Activated naive CD8-positive, alpha-beta T cell treated with anti-CD3 and anti-CD28 coated beads, Interleukin-2, amount 50 U/mL, for 16 hours (primary cell): ENCODE measurements around the gene NUTM2A.
"Not testable (repeated sequence)": the region's sequence is repeated elsewhere in the genome, so short reads cannot be mapped to it uniquely, and the experiment has no call there.

Source experiments
- DNase-seq: peaks from one replicate; pipeline ENCODE4 v3.0.0-alpha.2; 2020; ENCODE audit warnings: low read depth, low spot score

NUTM2A gene

GRCh38 chr10:87225148-87225547 is at the start of gene NUTM2A:
NUTM2A (plus strand) TSS chr10:87225448; CDS start chr10:87225831, 383 bp downstream.
- DNase-seq: not testable (repeated sequence)

- not testable (repeated sequence) for DNase-seq
Observed at GRCh38 chr10:87177587-87177986, 47.7 kb upstream of the NUTM2A start.

- not testable (repeated sequence) for DNase-seq
Observed at GRCh38 chr10:87184421-87184820, 40.8 kb upstream of the NUTM2A start.

GRCh38 chr10:87186016-87186415 is 39.2 kb upstream of the NUTM2A start:
- not testable (repeated sequence) for DNase-seq

- DNase-seq: not testable (repeated sequence)
Observed at GRCh38 chr10:87187573-87187972, 37.7 kb upstream of the NUTM2A start.

- not testable (repeated sequence) for DNase-seq
Observed at GRCh38 chr10:87191841-87192240, 33.4 kb upstream of the NUTM2A start.

- DNase-seq: not testable (repeated sequence)
Observed at GRCh38 chr10:87200924-87201323, 24.3 kb upstream of the NUTM2A start.

- not testable (repeated sequence) for DNase-seq
Observed at GRCh38 chr10:87204801-87205200, 20.4 kb upstream of the NUTM2A start.

- not testable (repeated sequence) for DNase-seq
Observed at GRCh38 chr10:87206922-87207321, 18.3 kb upstream of the NUTM2A start.

GRCh38 chr10:87210309-87210708 is 14.9 kb upstream of the NUTM2A start:
- not testable (repeated sequence) for DNase-seq

- DNase-seq: not testable (repeated sequence)
Observed at GRCh38 chr10:87211848-87212247, 13.4 kb upstream of the NUTM2A start.

- DNase-seq: not testable (repeated sequence)
Observed at GRCh38 chr10:87213150-87213765, 12.0 kb upstream of the NUTM2A start.

GRCh38 chr10:87213806-87214205 is 11.4 kb upstream of the NUTM2A start:
- not testable (repeated sequence) for DNase-seq

GRCh38 chr10:87216120-87216519 is 9.1 kb upstream of the NUTM2A start:
- not testable (repeated sequence) for DNase-seq

GRCh38 chr10:87219370-87219769 is 5.9 kb upstream of the NUTM2A start:
- not testable (repeated sequence) for DNase-seq

GRCh38 chr10:87222789-87223188 is 2.5 kb upstream of the NUTM2A start:
- DNase-seq: not testable (repeated sequence)

- DNase-seq: not testable (repeated sequence)
Observed at GRCh38 chr10:87228247-87228646, 3.0 kb downstream of the NUTM2A start.

- not testable (repeated sequence) for DNase-seq
Observed at GRCh38 chr10:87229211-87229610, 4.0 kb downstream of the NUTM2A start.

GRCh38 chr10:87234854-87235253 is 9.6 kb downstream of the NUTM2A start:
- DNase-seq: not testable (repeated sequence)

GRCh38 chr10:87237244-87237643 is 12.0 kb downstream of the NUTM2A start:
- DNase-seq: not testable (repeated sequence)

- not testable (repeated sequence) for DNase-seq
Observed at GRCh38 chr10:87239346-87239808, 14.1 kb downstream of the NUTM2A start.

GRCh38 chr10:87242192-87242591 is 16.9 kb downstream of the NUTM2A start:
- not testable (repeated sequence) for DNase-seq

- DNase-seq: not testable (repeated sequence)
Observed at GRCh38 chr10:87247335-87247734, 22.1 kb downstream of the NUTM2A start.
